ENCODE measurements around the gene LRP8.

- TF ChIP-seq CEBPB (IDR thresholded peaks at IDR 0.05; ENCODE audit: low read depth, low read length): no peak
- TF ChIP-seq SMC3 (IDR thresholded peaks at IDR 0.05; ENCODE audit: low read depth, low read length): no peak
- TF ChIP-seq CTCF (conservative IDR thresholded peaks at IDR 0.05; ENCODE audit: low read depth, low read length): no peak
- TF ChIP-seq POLR2A (IDR thresholded peaks at IDR 0.05; ENCODE audit: low read depth, low read length): no peak
- TF ChIP-seq BHLHE40 (IDR thresholded peaks at IDR 0.05; ENCODE audit: low read depth, low read length): no peak
- TF ChIP-seq MAZ (IDR thresholded peaks at IDR 0.05; ENCODE audit: borderline replicate concordance, low read depth, low read length): no peak
- no peak for TF ChIP-seq RAD21 (IDR thresholded peaks at IDR 0.05; ENCODE audit: low read length)
- no peak for TF ChIP-seq ELK1 (IDR thresholded peaks at IDR 0.05; ENCODE audit: borderline replicate concordance, low read depth, low read length)
- no peak for TF ChIP-seq FOS (IDR thresholded peaks at IDR 0.05; ENCODE audit: low read depth, low read length)
- TF ChIP-seq USF2 (IDR thresholded peaks at IDR 0.05; ENCODE audit: low read depth, low read length): no peak
- no peak for TF ChIP-seq RCOR1 (IDR thresholded peaks at IDR 0.05; ENCODE audit: insufficient replicate concordance, low read length)
These were observed 121.0 kb downstream of the LRP8 start for GRCh38 chr1:53206735-53207379.

Measured in IMR-90 (cell line).